Suprapubic skin (tissue), 4 donors: ENCODE measurements around the gene SUGCT.

Source experiments
- CTCF ChIP-seq, 2 donors: fragments of 200-600 bp in 1 of 2; fragments of 450-650 bp in 1 of 2; sonication (generic) in 1 of 2; IDR thresholded peaks; one replicate each; pipeline ENCODE4 v1.5.1; 2016 to 2019; ENCODE audit warnings: antibody characterized with exemption in 2 of 2, mild to moderate bottlenecking in 1 of 2, moderate library complexity in 1 of 2
- EP300 ChIP-seq: sonication (generic); formaldehyde crosslinking; IDR thresholded peaks from one replicate; pipeline ENCODE4 v1.6.1; 2017; ENCODE audit warnings: antibody characterized with exemption
- POLR2A ChIP-seq, 2 donors: fragments of 450-650 bp; IDR thresholded peaks; one replicate each; pipeline ENCODE4 v1.6.1; 2017; ENCODE audit warnings: antibody characterized with exemption in 2 of 2, mild to moderate bottlenecking in 2 of 2, moderate library complexity in 2 of 2
- POLR2AphosphoS5 ChIP-seq, 3 donors: sonication (generic); formaldehyde crosslinking; IDR thresholded peaks; one replicate each; pipeline ENCODE4 v1.6.1; 2017; ENCODE audit warnings: antibody characterized with exemption in 3 of 3

GRCh38 chr7:40369641-40370277 is 235.0 kb downstream of the SUGCT start:
- TF ChIP-seq POLR2A (IDR thresholded peaks at IDR 0.05) (no peak), EP300 (no peak), CTCF (IDR thresholded peaks at IDR 0.05) (no peak), POLR2AphosphoS5 (IDR thresholded peaks at IDR 0.05) (no peak)
